GM10266 (cell line): ENCODE measurements around the gene TMED5.

ENCODE experiments used
- DNase-seq: peaks from one replicate; pipeline ENCODE4 v3.0.0; 2012; ENCODE audit errors: extremely low spot score
- TF ChIP-seq, protein P1 (sequence below): IDR thresholded peaks from 2 replicates; pipeline ENCODE4 v1.5.1; 2012; ENCODE audit warnings: mild to moderate bottlenecking, low read depth; ENCODE audit not compliant: control insufficient read depth, insufficient read depth; ENCODE audit errors: missing control alignments

TMED5 gene

DNA sequence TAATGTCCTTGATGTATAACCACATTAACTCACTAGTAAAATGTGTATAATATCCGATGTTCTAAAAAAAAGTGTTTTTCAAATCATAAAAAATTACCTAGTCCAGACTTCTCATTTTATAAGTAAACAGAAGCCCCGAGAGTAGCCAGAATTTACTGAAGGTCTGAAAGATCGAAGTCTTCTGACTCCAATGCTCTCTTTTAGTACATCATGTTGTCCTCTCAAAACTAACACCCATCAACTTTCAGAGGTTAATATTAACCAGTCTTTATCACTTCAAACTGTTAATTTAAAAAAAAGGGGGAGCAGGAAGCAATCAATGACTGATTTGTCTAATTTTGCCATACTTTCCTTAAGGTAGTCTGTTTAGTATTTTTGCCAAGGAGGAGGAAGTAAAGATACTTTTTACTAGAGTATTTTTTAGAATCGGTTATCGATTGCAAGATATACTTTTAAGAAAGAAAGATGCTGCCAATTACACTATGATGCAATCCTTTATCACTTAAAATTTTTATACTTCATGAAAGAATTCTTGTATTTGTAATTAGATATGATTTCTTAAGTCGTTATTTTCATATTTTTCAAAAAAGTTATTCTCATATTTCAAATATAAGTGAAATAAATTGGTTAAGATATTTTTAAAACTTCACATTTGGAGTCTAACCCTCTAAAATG, 25.8 kb upstream of the TMED5 start:
- TF ChIP-seq, protein P1, sequence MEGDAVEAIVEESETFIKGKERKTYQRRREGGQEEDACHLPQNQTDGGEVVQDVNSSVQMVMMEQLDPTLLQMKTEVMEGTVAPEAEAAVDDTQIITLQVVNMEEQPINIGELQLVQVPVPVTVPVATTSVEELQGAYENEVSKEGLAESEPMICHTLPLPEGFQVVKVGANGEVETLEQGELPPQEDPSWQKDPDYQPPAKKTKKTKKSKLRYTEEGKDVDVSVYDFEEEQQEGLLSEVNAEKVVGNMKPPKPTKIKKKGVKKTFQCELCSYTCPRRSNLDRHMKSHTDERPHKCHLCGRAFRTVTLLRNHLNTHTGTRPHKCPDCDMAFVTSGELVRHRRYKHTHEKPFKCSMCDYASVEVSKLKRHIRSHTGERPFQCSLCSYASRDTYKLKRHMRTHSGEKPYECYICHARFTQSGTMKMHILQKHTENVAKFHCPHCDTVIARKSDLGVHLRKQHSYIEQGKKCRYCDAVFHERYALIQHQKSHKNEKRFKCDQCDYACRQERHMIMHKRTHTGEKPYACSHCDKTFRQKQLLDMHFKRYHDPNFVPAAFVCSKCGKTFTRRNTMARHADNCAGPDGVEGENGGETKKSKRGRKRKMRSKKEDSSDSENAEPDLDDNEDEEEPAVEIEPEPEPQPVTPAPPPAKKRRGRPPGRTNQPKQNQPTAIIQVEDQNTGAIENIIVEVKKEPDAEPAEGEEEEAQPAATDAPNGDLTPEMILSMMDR, result no peak
- no peak for DNase-seq

DNA sequence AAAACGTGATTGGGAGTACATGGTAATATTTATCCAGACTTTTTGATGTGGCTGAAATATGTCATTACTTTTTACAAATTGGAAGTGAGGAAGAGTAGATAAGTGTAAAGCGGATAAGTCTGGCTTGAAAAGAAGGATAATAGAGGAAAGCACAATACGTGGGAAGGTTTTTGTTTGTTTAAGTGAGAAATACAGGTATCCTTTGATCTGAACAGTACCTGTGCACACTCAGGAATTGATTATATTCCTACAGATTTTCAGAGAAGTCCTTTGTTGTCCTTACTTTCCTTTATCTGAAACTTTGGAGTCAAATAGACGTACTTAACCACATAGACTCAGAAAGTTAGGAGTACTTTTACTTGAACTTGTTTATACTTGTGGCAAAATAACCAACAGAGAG, 20.5 kb upstream of the TMED5 start:
- DNase-seq, result no peak
- TF ChIP-seq, protein P1, result no peak

DNA sequence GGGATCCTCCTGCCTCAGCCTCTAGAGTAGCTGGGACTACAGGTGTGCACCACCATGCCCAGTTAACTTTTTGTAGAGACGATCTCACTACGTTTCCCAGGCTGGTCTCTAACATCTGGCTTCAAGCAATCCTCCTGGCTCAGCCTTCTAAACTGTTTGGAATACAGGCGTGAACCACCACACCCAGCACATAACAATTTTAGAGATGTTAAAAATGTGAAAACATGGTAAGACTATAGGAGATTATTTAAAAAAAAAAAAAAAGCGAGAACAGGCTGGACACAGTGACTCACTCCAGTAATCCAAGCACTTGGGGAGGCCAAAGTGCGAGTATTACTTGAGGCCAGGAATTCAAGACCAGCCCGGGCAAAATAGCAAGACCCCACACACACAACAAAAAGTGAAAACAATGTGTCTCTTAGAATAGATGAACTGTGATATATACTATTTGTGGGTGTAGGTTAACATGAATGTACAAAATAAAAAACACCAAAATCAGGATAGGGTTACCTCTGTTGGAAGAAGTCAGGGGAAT, 19.9 kb upstream of the TMED5 start:
- DNase-seq, result no peak
- TF ChIP-seq, protein P1, result no peak

DNA sequence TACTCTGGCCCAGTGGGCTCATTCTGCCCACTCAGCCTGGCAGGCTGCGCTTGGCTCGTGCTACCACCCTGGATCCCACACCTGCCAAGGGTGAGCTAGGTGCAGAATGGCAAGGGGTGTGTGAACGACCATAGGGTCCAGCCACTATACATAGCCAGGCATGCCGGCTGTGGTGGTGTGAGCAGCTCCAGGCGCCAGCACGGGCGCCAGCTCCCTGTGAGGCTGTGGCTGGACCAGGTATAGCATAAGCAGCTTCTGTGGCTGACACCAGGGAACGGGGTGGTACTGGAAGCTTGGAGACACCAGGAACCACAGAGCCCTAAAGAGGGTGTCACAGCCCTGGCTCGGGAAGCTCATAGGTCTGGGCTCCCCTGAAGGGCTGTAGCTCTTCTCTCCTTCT, 18.9 kb upstream of the TMED5 start:
- TF ChIP-seq, protein P1, result no peak
- DNase-seq, result no peak

DNA sequence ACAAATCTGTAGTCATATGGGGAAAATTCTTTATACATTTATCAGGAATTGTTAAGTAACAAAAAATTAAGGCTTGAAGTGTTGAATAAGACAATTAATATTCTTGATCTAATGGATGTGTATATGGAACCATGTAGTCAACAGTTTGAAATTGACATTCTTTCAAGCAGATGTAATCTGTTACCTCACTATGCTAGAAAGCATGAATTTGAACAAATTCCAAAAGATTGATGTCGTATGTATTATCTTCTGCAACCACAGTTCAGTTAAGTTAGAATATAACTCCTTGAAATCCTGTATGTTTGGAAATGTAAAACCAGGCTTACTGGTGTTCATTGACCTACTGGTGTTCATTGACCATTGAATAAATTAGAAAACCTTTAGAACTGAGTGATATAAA, 16.4 kb upstream of the TMED5 start:
- TF ChIP-seq, protein P1, result no peak
- no peak for DNase-seq

DNA sequence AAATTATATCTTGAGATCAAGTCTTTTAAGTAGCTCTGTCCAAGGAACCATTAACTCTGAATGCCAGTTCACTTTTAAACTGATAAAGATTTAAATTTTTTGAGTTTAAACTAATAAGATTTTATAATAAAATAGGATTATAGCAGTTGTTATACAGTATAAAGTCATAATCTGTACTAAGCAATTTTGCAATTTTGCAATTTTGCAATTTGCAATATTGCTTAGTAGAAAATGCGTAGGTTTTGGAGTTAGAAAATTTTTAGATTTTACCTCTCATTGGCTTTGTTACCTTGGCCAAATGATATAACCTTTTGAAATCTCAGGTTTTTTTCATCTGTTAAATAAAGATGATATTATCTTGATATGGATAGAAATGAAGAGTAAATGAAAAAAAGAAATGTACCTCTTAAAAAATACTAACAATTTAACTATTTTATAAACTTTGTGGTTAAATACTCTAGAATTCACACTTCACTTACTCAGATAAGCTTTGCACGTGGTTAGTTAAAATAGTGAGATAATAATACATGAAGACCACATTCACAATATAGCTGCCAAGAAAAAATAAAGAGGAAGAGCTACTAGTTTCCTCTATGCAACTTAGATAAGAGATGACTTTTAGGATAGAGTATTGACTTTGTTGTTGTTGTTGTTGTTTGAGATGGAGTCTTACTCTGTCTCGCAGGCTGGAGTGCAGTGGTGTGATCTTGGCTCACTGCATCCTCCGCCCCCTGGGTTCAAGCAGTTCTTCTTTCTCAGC, 14.2 kb upstream of the TMED5 start:
- TF ChIP-seq, protein P1, result no peak

DNA sequence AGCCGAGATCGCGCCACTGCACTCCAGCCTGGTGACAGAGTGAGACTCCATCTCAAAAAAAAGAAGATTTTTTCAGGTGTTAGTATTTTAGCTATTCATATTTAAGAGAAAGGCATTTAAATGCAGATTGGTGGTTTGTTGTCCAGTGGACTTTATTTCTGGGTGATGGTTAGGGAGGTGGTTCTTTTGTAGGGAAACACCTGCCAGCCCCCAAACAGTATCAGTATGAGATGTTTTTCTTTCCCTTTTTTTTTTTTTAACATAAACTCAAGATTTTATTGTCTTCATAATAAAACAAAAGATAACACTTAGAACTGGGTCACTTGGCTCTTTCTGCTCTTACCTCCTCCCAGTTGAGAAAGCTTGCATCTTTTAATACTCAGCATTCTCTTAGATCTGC, 10.2 kb upstream of the TMED5 start:
- no peak for DNase-seq
- TF ChIP-seq, protein P1, result no peak

More for the DNA sequence above, 14.2 kb upstream of the TMED5 start:
- no peak for DNase-seq
